ENCODE results near the gene IRF3. TPM values are rescaled to one million over a fixed set of nuclear protein-coding genes. Genes with fewer than 3 reads are reported as not detected.

IRF3 gene
- polyA plus RNA-seq, 3 donors, result 29.8 to 115 (median 41.1) TPM

DNA sequence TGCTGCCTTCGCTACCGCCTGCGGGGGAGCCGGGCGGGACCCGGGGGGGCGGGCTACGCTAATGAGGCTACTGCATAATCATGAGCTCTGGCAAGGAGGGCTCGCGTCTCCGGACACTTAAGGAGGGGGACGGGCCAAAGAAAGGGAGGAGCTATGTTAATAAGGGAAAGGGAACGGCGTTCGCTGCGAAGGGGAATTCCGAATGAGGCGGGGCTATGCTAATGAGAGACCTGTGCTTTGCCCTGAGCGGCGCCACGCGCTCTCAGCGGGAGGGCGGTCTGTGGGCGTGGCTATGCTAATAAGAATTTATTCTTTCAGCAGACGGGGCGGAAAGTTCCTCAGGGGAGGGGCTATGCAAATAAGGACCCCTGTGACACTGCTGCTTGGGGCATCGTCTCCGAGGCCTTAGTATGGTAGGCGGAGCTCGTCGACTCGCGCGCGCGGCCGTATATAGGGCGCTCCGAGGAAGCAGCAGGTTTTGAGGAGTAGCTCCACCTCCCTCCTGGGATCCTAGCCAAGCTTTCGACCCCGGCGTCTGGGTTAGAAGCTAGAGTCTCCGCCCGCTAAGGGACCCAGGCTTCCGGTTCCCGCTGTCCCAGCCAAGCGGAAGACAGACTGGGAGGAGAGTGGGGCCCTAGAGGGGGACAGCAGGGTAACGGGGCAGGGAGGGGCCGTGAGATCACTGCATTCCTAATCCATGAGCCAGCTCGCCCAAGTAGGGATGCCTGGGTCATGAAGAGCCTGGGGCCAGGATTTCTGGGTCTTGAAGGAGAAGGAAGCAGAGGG lies 25.4 kb downstream of the IRF3 start, which contains the start of gene RRAS:
RRAS (minus strand) TSS at position 31 of the 786 bp plus-strand sequence. CDS start 45 bp downstream, outside the sequence.
- Histone ChIP-seq H3K27ac (ENCODE audit: low read depth in 1 of 2, low read length in 2 of 2) (peak within 1 kb of the TSS; percentile 94 to 98), H3K4me2 (replicated peaks; ENCODE audit: extremely low read depth, low read length, poor library complexity, severe bottlenecking) (peak within 1 kb of the TSS; percentile 96), H3K27me3 (ENCODE audit: control insufficient read depth in 2 of 2, insufficient read depth in 2 of 2, low read length in 2 of 2) (no peaks in the 10 kb centered on the region), H4K20me1 (ENCODE audit: insufficient read depth, low read length) (peaks cover 9% of the 10 kb centered on the region), H3K79me2 (ENCODE audit: insufficient read depth, low read length) (peaks cover 32% of the 10 kb centered on the region), H3K4me3 (replicated peaks in 1 of 3; ENCODE audit: low read depth in 2 of 3, low read length in 3 of 3) (peak within 1 kb of the TSS; percentile 58 to 99 (median 86)), H3K4me1 (ENCODE audit: control insufficient read depth in 1 of 2, insufficient read depth in 2 of 2, low read length in 2 of 2) (peaks cover 45 to 51% of the 10 kb centered on the region in 2 donors), H3K9ac (ENCODE audit: insufficient read depth, low read length, poor library complexity, severe bottlenecking) (peak within 1 kb of the TSS; percentile 82), H3K9me3 (replicated peaks in 1 of 2; ENCODE audit: control insufficient read depth in 1 of 2, insufficient read depth in 1 of 2, low read length in 2 of 2) (no peaks in the 10 kb centered on the region), H2AFZ (ENCODE audit: insufficient read depth, low read depth, low read length, poor library complexity, severe bottlenecking) (peak within 1 kb of the TSS; percentile 73), H3K36me3 (replicated peaks in 1 of 2; ENCODE audit: control insufficient read depth in 1 of 2, insufficient read depth in 2 of 2, low read length in 2 of 2) (peaks cover 0 to 10% of the 10 kb centered on the region in 2 donors)
- Mint-ChIP-seq H3K4me3 (peak within 1 kb of the TSS; percentile 95 to 99), H3K4me1 (peaks cover 51% of the 10 kb centered on the region), H3K27me3 (ENCODE audit: low read depth in 3 of 3) (peaks cover 3 to 19% (median 13%) of the 10 kb centered on the region in 3 donors), H3K27ac (peak within 1 kb of the TSS; percentile 99 to 100 (median 100)), H3K36me3 (peaks cover 4 to 12% of the 10 kb centered on the region in 2 donors), H3K9me3 (peaks cover 0 to 2% (median 0%) of the 10 kb centered on the region in 7 donors)
- DNase-seq, result peak; percentile 100
- TF ChIP-seq, protein P1, sequence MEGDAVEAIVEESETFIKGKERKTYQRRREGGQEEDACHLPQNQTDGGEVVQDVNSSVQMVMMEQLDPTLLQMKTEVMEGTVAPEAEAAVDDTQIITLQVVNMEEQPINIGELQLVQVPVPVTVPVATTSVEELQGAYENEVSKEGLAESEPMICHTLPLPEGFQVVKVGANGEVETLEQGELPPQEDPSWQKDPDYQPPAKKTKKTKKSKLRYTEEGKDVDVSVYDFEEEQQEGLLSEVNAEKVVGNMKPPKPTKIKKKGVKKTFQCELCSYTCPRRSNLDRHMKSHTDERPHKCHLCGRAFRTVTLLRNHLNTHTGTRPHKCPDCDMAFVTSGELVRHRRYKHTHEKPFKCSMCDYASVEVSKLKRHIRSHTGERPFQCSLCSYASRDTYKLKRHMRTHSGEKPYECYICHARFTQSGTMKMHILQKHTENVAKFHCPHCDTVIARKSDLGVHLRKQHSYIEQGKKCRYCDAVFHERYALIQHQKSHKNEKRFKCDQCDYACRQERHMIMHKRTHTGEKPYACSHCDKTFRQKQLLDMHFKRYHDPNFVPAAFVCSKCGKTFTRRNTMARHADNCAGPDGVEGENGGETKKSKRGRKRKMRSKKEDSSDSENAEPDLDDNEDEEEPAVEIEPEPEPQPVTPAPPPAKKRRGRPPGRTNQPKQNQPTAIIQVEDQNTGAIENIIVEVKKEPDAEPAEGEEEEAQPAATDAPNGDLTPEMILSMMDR (IDR thresholded peaks at IDR 0.05), result no peak
- intact Hi-C loops (cut with micrococcal nuclease), result loop anchor here (2.0 to 5.0 kb wide), 5 partner anchors 37 to 236 kb away; partner anchors contain the start of genes AKT1S1 (in 1 of the 2), AP2A1 (in 1 of the 2), PRMT1 (in 1 of the 2) and PRR12 (in 1 of the 2)
- WGBS (ENCODE audit: insufficient coverage), result under 1% methylated on average over 47 of the region's 51 CpGs

DNA sequence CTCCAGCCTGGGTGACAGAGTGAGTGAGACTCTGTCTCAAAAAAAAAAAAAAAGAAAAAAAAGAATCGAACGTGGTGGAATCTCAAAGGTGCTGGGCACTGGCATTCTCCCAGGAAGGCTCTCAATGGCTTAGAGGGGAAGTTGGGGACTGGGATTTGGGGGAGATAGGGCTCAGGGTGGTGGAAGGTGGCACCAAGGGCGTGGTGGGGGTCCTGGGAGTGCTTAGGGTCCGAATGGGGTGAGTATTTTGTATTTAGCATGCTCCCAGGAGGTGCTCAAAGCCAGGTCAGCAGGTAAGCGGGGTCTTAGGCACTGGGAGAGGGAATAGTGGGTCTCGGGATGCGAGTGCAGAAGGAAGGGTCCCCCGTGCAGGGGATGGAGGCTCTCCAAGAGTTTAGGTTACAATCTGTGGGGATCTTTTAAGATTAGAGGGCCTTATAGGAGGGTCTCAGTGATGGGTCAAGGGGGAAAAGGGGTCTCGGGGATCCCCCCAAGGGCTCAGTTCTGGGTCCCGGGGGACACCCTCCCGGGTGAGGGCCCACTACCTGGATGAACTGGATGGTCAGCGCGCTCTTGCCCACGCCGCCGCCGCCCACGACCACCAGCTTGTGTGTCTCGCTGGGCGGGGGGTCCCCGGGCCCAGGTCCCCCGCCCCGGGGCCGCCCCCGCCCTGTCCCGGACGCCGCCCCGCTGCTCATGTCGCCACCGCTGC lies 26.1 kb downstream of the IRF3 start:
- Mint-ChIP-seq H3K4me1 (peaks cover 49% of the 10 kb centered on the region), H3K36me3 (peaks cover 4 to 8% of the 10 kb centered on the region in 2 donors), H3K4me3 (peak overlapping the region; percentile 89 to 95), H3K9me3 (peaks cover 0 to 3% (median 0%) of the 10 kb centered on the region in 7 donors), H3K27me3 (ENCODE audit: low read depth in 3 of 3) (peaks cover 5 to 19% (median 16%) of the 10 kb centered on the region in 3 donors), H3K27ac (peak overlapping the region in 6 of 7 donors; percentile 66 to 100 (median 84))
- H3K27me3 ChIP-seq (ENCODE audit: control insufficient read depth in 2 of 2, insufficient read depth in 2 of 2, low read length in 2 of 2), result no peaks in the 10 kb centered on the region
- WGBS (ENCODE audit: insufficient coverage), result 2% methylated on average over 28 of the region's 31 CpGs
- intact Hi-C loops (cut with micrococcal nuclease), result loop anchor here (2.0 to 5.0 kb wide), 6 partner anchors 38 to 237 kb away; partner anchors contain the start of genes AKT1S1 (in 1 of the 2), AP2A1 (in 1 of the 2), PRMT1 (in 1 of the 2) and PRR12 (in 1 of the 2)
- H4K20me1 ChIP-seq (ENCODE audit: insufficient read depth, low read length), result peaks cover 1% of the 10 kb centered on the region
- peaks cover 45 to 51% of the 10 kb centered on the region in 2 donors for H3K4me1 ChIP-seq (ENCODE audit: control insufficient read depth in 1 of 2, insufficient read depth in 2 of 2, low read length in 2 of 2)
- peak overlapping the region; percentile 59 for H3K9ac ChIP-seq (ENCODE audit: insufficient read depth, low read length, poor library complexity, severe bottlenecking)
- H3K4me2 ChIP-seq (replicated peaks; ENCODE audit: extremely low read depth, low read length, poor library complexity, severe bottlenecking), result peak overlapping the region; percentile 96
- peak overlapping the region; percentile 36 to 61 for H3K27ac ChIP-seq (ENCODE audit: low read depth in 1 of 2, low read length in 2 of 2)
- peak overlapping the region; percentile 73 for H2AFZ ChIP-seq (ENCODE audit: insufficient read depth, low read depth, low read length, poor library complexity, severe bottlenecking)
- TF ChIP-seq, protein P1 (IDR thresholded peaks at IDR 0.05), result no peak
- H3K79me2 ChIP-seq (ENCODE audit: insufficient read depth, low read length), result peaks cover 24% of the 10 kb centered on the region
- H3K36me3 ChIP-seq (replicated peaks in 1 of 2; ENCODE audit: control insufficient read depth in 1 of 2, insufficient read depth in 2 of 2, low read length in 2 of 2), result peaks cover 0 to 3% of the 10 kb centered on the region in 2 donors
- peak overlapping the region; percentile 57 to 99 (median 69) for H3K4me3 ChIP-seq (replicated peaks in 1 of 3; ENCODE audit: low read depth in 2 of 3, low read length in 3 of 3)
- DNase-seq, result no peak
- H3K9me3 ChIP-seq (replicated peaks in 1 of 2; ENCODE audit: control insufficient read depth in 1 of 2, insufficient read depth in 1 of 2, low read length in 2 of 2), result no peaks in the 10 kb centered on the region

All from CD14-positive monocyte (primary cell).